H54 (cell line): Measurements from ENCODE around the gene MORN5.

Source experiments
- DNase-seq: peaks from one replicate; pipeline ENCODE4 v3.0.0; 2011; ENCODE audit warnings: low spot score, mixed read lengths; ENCODE audit not compliant: insufficient read length
- FAIRE-seq: peaks from 3 replicates; lab custom pipeline; 2011; peaks lifted over from hg19 to GRCh38; lab: Jason Lieb, UNC
- POLR2A ChIP-seq: IDR thresholded peaks from 2 replicates; pipeline ENCODE4 v1.6.1; 2011; ENCODE audit warnings: low read depth, mild to moderate bottlenecking, low read length

MORN5 gene

GRCh38 chr9:122120316-122121071, 39.2 kb upstream of the MORN5 start:
- no peak for TF ChIP-seq POLR2A
- DNase-seq (no peak), FAIRE-seq (no peak)

- no peak for FAIRE-seq
- TF ChIP-seq POLR2A, result no peak
- no peak for DNase-seq
These were observed 38.3 kb upstream of the MORN5 start for GRCh38 chr9:122121391-122121790.

GRCh38 chr9:122121931-122122330, 37.8 kb upstream of the MORN5 start:
- TF ChIP-seq POLR2A, result no peak
- DNase-seq (no peak), FAIRE-seq (no peak)

GRCh38 chr9:122122468-122122867, 37.2 kb upstream of the MORN5 start:
- DNase-seq, result no peak
- no peak for FAIRE-seq
- TF ChIP-seq POLR2A, result no peak

GRCh38 chr9:122122903-122123632, 36.6 kb upstream of the MORN5 start:
- DNase-seq (peak; percentile 98), FAIRE-seq (no peak)
- TF ChIP-seq POLR2A, result no peak

GRCh38 chr9:122124048-122124447, 35.7 kb upstream of the MORN5 start:
- FAIRE-seq (no peak), DNase-seq (no peak)
- no peak for TF ChIP-seq POLR2A

- FAIRE-seq (no peak), DNase-seq (no peak)
- TF ChIP-seq POLR2A, result no peak
These were observed 35.2 kb upstream of the MORN5 start for GRCh38 chr9:122124528-122124927.

- FAIRE-seq (peak; percentile 15), DNase-seq (peak; percentile 98)
- TF ChIP-seq POLR2A, result no peak
These were observed 34.6 kb upstream of the MORN5 start for GRCh38 chr9:122125158-122125508.

GRCh38 chr9:122125509-122126330, 34.0 kb upstream of the MORN5 start:
- peak; percentile 52 for DNase-seq
- no peak for TF ChIP-seq POLR2A
- FAIRE-seq, result no peak

GRCh38 chr9:122126331-122127261, 33.1 kb upstream of the MORN5 start:
- DNase-seq, result no peak
- no peak for FAIRE-seq
- no peak for TF ChIP-seq POLR2A

GRCh38 chr9:122127396-122127798, 32.3 kb upstream of the MORN5 start:
- FAIRE-seq (no peak), DNase-seq (no peak)
- TF ChIP-seq POLR2A, result no peak

GRCh38 chr9:122128007-122128968, 31.4 kb upstream of the MORN5 start:
- TF ChIP-seq POLR2A, result no peak
- no peak for DNase-seq
- FAIRE-seq, result no peak
